ENCODE measurements around the gene MCRIP1. TPM values are rescaled to one million over a fixed set of nuclear protein-coding genes. Genes with fewer than 3 reads are reported as not detected.
A peak's percentile ranks its signal among the peaks of the same experiment; 100 is the strongest.
"Not testable (repeated sequence)": the region's sequence is repeated elsewhere in the genome, so short reads cannot be mapped to it uniquely, and the experiment has no call there.

Gene MCRIP1
- total RNA-seq, 2 donors from 2014 or later: 40.4 to 55.3 TPM

- Mint-ChIP-seq H3K36me3 (peaks cover 8 to 13% of the 10 kb centered on the region in 2 donors), H3K27ac (no peak overlapping the region), H3K9me3 (no peaks in the 10 kb centered on the region)
- DNase-seq (ENCODE audit: low spot score in 2 of 2) (no peak), ATAC-seq (no peak)
Measured at GRCh38 chr17:81845881-81846742, 13.0 kb upstream of the MCRIP1 start.

- no peak overlapping the region for H3K27ac Mint-ChIP-seq
- DNase-seq (ENCODE audit: low spot score in 2 of 2) (no peak), ATAC-seq (no peak)
- peaks cover 6 to 11% of the 10 kb centered on the region in 2 donors for H3K36me3 Mint-ChIP-seq
- H3K9me3 Mint-ChIP-seq: no peaks in the 10 kb centered on the region
Measured at GRCh38 chr17:81845361-81845760, 12.3 kb upstream of the MCRIP1 start.

GRCh38 chr17:81844887-81845286, 11.8 kb upstream of the MCRIP1 start:
- H3K36me3 Mint-ChIP-seq: peaks cover 6 to 11% of the 10 kb centered on the region in 2 donors
- no peaks in the 10 kb centered on the region for H3K9me3 Mint-ChIP-seq
- no peak for ATAC-seq
- H3K27ac Mint-ChIP-seq: no peak overlapping the region
- DNase-seq (ENCODE audit: low spot score in 2 of 2): no peak

- ATAC-seq: no peak
- no peak for DNase-seq (ENCODE audit: low spot score in 2 of 2)
- Mint-ChIP-seq H3K36me3 (peaks cover 6 to 11% of the 10 kb centered on the region in 2 donors), H3K27ac (no peak overlapping the region), H3K9me3 (no peaks in the 10 kb centered on the region)
Measured at GRCh38 chr17:81844327-81844851, 11.3 kb upstream of the MCRIP1 start.

- ATAC-seq: no peak
- no peaks in the 10 kb centered on the region for H3K9me3 Mint-ChIP-seq
- H3K36me3 Mint-ChIP-seq: peaks cover 6 to 11% of the 10 kb centered on the region in 2 donors
- no peak for DNase-seq (ENCODE audit: low spot score in 2 of 2)
- H3K27ac Mint-ChIP-seq: peak overlapping the region in 1 of 2 donors; percentile 84
Measured at GRCh38 chr17:81843713-81844326, 10.7 kb upstream of the MCRIP1 start.

- ATAC-seq (peak in 1 of 2 donors; percentile 13), DNase-seq (ENCODE audit: low spot score in 2 of 2) (no peak)
- H3K9me3 Mint-ChIP-seq: no peaks in the 10 kb centered on the region
- no peak overlapping the region for H3K27ac Mint-ChIP-seq
- peaks cover 6 to 11% of the 10 kb centered on the region in 2 donors for H3K36me3 Mint-ChIP-seq
Measured at GRCh38 chr17:81842725-81843504, 9.8 kb upstream of the MCRIP1 start.

GRCh38 chr17:81842378-81842724, 9.3 kb upstream of the MCRIP1 start:
- ATAC-seq (no peak), DNase-seq (ENCODE audit: low spot score in 2 of 2) (no peak)
- no peaks in the 10 kb centered on the region for H3K9me3 Mint-ChIP-seq
- no peak overlapping the region for H3K27ac Mint-ChIP-seq
- peaks cover 6 to 11% of the 10 kb centered on the region in 2 donors for H3K36me3 Mint-ChIP-seq

GRCh38 chr17:81841866-81842265, 8.8 kb upstream of the MCRIP1 start:
- Mint-ChIP-seq H3K9me3 (no peaks in the 10 kb centered on the region), H3K36me3 (peaks cover 6 to 11% of the 10 kb centered on the region in 2 donors), H3K27ac (no peak overlapping the region)
- no peak for DNase-seq (ENCODE audit: low spot score in 2 of 2)
- no peak for ATAC-seq

- H3K9me3 Mint-ChIP-seq: no peaks in the 10 kb centered on the region
- H3K27ac Mint-ChIP-seq: no peak overlapping the region
- peak; percentile 8 to 9 for ATAC-seq
Measured at GRCh38 chr17:81840826-81841778, 8.0 kb upstream of the MCRIP1 start.

GRCh38 chr17:81840059-81840458, 7.0 kb upstream of the MCRIP1 start:
- not testable (repeated sequence) for H3K36me3 Mint-ChIP-seq; H3K9me3 Mint-ChIP-seq; H3K27ac Mint-ChIP-seq; DNase-seq (ENCODE audit: low spot score in 2 of 2); ATAC-seq

More at GRCh38 chr17:81840826-81841778, 8.0 kb upstream of the MCRIP1 start:
- DNase-seq (ENCODE audit: low spot score in 2 of 2): no peak
- peaks cover 6 to 11% of the 10 kb centered on the region in 2 donors for H3K36me3 Mint-ChIP-seq

GRCh38 chr17:81839301-81839700, 6.2 kb upstream of the MCRIP1 start:
- no peak for ATAC-seq
- H3K36me3 Mint-ChIP-seq: peaks cover 0 to 6% of the 10 kb centered on the region in 2 donors
- H3K27ac Mint-ChIP-seq: no peak overlapping the region
- no peak for DNase-seq (ENCODE audit: low spot score in 2 of 2)
- no peaks in the 10 kb centered on the region for H3K9me3 Mint-ChIP-seq

- ATAC-seq (no peak), DNase-seq (ENCODE audit: low spot score in 2 of 2) (no peak)
- Mint-ChIP-seq H3K27ac (no peak overlapping the region), H3K9me3 (no peaks in the 10 kb centered on the region), H3K36me3 (peaks cover 0 to 6% of the 10 kb centered on the region in 2 donors)
Measured at GRCh38 chr17:81838753-81839255, 5.7 kb upstream of the MCRIP1 start.

- Mint-ChIP-seq H3K9me3 (no peaks in the 10 kb centered on the region), H3K27ac (no peak overlapping the region), H3K36me3 (no peaks in the 10 kb centered on the region)
- no peak for ATAC-seq
- DNase-seq (ENCODE audit: low spot score in 2 of 2): no peak
Measured at GRCh38 chr17:81837641-81838040, 4.5 kb upstream of the MCRIP1 start.

- ATAC-seq (no peak), DNase-seq (ENCODE audit: low spot score in 2 of 2) (no peak)
- Mint-ChIP-seq H3K36me3 (peaks cover 5 to 7% of the 10 kb centered on the region in 2 donors), H3K9me3 (no peaks in the 10 kb centered on the region), H3K27ac (peak within 1 kb of the TSS; percentile 85 to 89)
Measured at GRCh38 chr17:81834831-81835267, 1.8 kb upstream of the MCRIP1 start, which contains the start of gene PPP1R27. Gene PPP1R27, minus strand, starts transcription at chr17:81835050. Its CDS starts 97 bp downstream, at chr17:81834953.

Data from activated naive CD4-positive, alpha-beta T cell treated with anti-CD3 and anti-CD28 coated beads, Interleukin-2, amount 50 U/mL, for 72 hours (primary cell).